HG02938 (cell line): ENCODE data around the gene GGCX.

Experiments used
- ATAC-seq: cut with Tn5 transposase; IDR thresholded peaks from one replicate; pipeline ENCODE4 v1.9.1; 2021; ENCODE audit warnings: mild to moderate bottlenecking, moderate library complexity; ENCODE audit not compliant: unreplicated experiment

GGCX gene

DNA sequence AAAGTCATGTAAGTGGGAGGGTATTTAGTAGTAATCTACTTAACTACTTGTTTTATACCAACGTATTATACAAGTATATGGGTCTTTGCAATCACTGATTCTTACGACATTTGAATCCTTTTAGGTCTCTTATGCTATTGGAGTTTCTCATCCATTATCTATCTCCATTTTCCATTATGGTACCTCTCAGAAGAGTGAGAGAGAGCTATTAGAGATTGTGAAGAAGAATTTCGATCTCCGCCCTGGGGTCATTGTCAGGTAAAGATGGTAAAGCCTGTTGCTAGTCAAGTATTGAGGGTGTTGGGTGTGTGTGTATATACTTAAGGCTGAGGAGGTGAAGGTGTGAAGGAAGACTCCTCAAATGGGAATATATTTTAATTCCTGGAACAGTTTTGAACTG, 18.5 kb downstream of the GGCX start:
- ATAC-seq: no peak

DNA sequence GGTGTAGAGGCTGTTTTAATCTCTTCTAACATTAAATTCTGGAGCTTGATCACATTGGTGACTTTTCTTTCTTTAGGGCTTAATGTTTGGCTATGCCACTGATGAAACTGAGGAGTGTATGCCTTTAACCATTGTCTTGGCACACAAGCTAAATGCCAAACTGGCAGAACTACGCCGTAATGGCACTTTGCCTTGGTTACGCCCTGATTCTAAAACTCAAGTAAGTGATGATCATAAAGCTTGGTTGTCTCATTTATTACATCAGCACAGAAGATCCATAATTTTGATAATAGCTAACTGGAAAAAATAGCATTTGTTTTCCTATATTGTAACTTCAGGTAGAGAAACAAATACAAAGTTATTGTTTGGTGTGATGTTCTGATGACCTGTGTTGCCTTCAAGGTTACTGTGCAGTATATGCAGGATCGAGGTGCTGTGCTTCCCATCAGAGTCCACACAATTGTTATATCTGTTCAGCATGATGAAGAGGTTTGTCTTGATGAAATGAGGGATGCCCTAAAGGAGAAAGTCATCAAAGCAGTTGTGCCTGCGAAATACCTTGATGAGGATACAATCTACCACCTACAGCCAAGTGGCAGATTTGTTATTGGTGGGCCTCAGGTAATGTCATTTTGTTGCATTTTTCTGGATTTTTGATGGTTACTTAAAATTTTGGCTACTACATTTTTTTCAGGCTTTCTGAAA, 19.4 kb downstream of the GGCX start:
- ATAC-seq: no peak

DNA sequence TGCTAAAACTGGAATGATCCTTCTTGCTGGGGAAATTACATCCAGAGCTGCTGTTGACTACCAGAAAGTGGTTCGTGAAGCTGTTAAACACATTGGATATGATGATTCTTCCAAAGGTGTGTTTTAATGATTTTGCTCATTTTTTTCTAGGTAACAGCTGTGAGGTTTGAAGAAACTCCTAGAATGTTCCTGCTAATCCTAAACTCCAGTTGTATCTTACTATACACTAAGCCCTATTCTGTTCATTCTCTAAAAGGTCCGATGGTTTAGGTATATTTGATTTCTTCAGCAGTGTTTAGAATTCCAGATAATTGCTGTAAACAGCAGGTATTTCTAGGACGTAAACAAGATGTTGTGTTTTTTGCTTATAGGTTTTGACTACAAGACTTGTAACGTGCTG, 20.0 kb downstream of the GGCX start:
- no peak for ATAC-seq

DNA sequence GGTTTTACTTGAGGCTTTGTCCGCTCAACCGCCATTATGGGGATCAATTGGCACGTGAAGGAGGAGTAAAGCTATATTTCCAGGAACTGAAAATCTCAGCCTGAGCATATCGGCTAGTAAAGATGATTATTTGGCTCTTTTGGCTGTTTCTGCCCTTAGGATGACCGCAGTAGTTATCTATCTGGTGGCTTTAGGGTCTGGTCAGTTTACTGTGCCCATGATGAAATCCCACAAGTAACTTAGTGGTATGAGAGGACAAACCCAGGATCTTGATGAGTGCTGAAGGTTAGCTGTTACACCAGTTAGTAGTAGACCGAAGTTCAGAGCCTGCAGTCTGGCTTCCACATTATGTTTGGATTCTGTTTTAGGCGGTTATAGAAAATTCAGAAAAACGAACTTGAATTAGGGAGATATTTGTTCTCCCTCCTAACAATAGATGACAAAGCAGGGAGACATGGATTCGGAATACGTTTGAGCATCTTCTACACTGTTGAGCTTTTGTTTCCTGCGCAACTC, 21.1 kb downstream of the GGCX start:
- no peak for ATAC-seq

DNA sequence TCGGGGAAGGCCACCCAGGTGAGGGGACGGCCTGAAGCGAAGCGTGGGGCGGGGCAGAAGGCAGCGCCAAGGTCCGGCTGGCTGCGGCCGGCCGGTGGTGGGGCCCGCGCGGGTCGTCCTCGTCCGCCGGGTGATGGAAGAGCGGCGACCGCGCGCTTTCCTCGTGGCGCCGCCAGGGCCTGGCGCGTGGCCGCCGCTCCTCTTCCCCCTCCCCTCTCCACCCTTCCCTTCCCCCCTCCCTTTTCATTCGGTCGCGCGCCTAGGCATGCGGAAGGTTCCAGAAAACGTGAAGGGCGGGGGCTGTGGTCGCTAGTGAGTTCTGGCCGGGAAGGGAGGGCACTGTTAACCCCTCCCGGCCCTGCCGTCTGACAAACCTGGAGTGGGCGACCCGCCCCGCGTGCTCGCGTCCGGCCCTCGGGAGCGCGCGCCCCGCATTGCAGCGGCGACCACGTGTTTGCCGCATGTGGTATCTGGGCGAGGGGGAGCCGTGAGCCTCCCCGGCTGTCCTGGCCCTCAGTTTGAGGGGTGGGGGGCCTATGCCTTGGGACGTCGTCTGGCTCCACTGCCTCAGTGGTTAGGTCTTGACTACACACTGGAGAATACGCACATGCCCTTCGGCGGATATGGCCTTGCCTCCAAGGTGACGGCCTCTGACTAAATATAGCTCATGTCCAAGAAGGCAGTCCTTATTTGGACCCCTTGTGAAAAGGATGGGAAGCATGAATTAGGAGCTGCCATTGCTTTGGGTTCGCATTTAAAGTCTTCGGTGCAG, 21.7 kb downstream of the GGCX start:
- peak; percentile 26 for ATAC-seq

DNA sequence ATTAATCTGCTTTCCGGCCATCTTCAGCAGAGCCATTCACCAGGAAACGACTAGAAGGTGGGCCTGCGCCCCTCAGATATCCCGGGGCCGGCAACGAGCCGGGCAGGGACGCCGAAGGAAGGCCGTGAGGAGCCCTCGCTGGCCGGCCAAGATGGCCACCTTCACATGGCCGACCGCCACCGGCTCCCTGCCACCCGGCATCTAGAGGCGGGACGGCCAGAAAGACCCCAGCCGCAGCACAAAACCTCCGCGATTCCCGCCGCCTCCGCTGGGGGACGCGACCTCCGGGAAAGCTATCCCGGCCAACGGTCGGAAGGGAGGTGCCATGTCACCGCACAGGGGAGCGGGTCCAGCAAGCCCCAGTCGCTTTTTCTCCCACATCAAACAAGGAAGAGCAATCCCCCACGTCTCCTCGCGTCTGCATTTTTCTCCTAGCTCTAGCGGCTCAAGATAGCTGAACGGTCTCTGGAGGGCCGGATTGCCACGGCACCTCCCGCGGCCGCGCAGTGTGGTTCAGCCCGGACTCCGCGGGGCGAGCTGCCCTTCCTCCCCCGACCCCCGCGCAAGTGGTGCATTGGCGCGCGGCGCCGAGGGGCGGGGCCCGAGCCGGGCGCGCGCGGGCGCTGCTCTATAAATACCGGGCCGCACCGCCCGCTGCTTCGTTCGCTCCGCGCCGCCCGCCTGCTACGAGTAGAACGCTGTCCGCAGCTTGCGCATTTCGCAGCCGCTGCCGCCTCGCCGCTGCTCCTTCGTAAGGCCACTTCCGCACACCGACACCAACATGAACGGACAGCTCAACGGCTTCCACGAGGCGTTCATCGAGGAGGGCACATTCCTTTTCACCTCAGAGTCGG, 22.6 kb downstream of the GGCX start, which contains the start of gene MAT2A:
TSS of gene MAT2A (plus strand) at position 662 of the 854 bp plus-strand sequence. CDS start at position 782, 120 bp downstream.
- peak; percentile 59 for ATAC-seq

DNA sequence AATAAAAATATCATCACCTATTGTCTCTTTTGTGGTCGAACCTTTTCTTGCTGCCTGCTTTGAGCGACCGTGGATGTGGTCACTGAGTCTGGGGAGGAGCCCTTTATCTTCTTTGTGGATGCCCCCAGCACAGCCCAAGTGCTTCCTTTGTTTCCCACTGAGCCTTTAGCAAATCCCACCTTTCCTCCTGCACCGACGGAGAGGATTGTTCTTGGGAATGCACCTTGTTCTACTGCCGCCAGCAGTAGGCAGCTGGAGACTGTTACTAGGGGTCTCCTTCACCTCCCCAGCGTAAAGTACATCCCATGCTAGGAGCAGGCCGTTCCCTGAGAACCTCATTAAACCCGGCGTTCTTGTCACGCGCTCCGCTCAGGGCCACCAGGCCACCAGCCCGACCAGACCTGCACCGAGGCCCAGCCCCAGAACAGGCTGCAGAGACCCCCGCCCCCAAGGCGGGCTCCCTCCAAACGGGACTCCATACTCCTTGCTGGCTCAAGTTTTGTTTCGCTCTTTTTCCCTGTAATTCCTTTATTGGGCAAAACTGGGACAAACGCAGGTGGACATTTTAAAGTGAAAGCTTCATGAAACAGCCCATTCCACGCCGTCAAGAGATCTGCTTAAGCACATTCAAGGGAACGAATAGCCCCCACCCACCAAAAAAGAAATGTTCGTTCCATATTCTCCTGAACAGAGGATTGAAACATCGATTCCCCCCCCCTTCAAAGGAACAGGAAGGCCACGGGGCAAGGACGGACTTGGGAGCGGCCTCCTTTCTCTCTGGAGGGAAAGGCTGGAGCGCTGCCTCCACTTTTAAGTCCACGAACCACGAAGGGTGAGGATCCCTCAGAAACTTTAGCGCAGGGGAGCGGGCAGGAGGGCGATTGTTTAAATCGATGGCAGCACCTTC, 23.4 kb downstream of the GGCX start:
- no peak for ATAC-seq

DNA sequence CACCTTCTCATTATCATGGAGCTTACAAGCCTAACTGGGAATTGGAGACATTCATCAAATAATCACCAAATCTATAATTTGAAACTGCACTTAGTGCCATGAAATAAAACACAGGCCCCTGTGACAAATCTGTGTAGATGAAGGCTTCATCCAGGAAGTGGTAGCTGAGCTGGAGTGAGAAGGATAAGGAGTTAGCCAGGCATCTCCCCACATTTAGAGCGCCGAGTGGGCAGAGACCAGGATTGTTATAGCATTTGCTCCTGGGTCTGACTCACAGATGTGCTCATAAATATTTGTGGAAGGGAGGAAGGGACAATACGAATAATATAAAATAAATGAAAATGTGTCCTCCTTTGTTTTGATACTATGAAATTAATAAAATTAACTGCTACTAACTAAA, 24.8 kb downstream of the GGCX start:
- no peak for ATAC-seq

DNA sequence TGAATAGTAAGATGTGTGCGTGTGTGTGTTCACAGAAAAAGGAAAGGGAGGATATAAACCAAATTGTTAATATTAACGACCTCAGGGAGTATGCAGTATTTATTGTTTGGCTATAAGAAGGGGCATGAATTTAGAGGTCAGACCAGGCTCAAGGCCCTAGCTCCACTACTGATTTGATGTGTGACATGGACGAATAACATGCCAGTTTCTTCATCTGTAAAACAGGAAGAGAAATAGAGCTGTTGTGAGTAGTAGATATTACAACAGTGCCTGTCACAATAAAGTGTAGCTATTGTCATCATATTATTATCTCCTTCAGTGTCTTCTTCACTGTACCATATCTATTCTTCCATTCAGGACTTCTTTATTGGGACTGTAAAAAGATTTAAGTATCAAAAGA, 26.4 kb downstream of the GGCX start:
- no peak for ATAC-seq

DNA sequence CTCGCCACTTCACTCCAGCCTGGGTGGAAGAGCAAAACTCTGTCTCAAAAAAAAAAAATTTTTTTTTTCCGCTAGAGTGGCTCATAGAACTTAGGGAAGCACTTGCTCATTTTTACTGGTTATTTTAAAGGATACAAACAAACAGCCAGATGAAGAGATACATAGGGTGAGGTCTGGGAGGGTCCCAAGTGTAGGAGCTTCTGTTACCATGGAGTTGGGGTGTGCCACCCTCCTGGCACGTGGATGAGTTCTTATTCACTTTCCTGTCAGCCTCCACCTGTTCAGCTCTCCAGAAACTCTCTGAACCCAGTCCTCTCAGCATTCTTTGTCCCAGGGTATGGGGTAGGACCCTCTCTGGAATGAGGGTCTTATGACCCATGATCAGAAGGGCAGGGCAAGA, 27.2 kb downstream of the GGCX start:
- no peak for ATAC-seq

DNA sequence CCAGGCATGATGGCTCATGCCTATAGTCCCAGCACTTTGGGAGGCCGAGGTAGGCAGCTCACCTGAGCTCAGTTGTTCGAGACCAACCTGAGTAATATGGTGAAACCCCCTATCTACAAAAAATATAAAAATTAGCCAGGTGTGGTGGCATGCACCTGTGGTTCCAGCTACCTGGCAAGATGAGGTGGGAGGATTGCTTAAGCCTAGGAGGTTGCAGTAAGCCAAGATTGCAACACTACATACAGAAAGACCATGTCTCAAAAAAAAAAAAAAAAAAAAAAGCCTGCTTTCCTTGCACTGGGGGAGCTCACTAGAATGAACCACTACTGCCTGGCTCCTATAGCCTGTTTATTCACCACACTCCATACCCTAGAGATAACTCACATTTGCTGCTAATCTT, 29.7 kb downstream of the GGCX start:
- ATAC-seq: no peak

DNA sequence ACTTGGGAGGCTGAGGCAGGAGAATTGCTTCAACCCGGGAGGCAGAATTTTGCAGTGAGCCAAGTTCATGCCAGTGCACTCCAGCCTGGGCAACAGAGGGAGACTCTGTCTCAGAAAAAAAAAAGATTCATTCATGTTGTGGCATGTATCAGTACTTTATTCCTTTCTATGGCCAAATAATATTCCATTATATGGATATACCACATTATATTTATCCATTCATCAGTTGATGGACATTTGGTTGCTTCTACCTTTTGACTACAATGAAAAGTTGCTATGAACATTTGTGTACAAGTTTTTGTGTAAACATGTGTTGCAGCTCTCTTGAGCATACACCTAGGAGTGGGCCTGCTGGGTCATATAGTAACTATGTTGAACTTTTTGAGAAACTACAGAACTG, 31.5 kb downstream of the GGCX start:
- no peak for ATAC-seq

DNA sequence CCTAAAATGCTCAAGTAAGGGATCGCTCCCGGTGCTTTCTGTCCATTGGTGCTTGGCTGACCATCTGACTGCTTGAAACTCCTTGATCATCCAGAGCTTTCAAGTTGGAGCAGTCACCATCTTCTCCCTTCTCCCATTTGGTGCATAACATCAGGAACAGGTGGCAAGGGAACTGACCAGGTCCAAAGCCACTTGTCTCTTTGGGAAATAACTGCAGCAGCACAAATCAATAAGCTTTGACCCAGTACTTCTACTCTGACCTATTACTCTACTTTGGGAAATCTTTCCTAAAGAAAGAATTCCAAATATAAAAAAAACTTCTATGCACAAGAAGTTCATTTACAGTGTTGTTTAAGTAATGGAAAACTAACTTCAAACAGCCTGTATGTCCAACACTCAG, 32.9 kb downstream of the GGCX start:
- no peak for ATAC-seq

DNA sequence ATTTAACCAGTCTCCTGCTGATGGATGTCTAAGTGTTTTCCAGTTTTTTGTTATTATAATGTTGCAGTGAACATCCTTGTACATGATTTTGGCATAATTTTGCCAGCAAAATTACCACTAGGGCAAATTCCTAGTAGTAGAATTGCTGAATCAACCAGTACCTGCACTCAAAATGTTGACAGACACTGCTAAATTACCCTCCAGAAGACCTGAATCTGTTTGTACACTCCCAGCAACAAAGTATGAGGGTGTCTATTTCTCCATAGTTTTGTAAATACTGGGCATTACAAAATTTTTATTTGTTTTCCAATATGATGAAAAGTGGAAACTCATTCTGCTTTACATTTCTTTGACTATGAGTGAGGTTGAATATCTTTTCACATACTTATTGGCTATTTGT, 33.5 kb downstream of the GGCX start:
- no peak for ATAC-seq

DNA sequence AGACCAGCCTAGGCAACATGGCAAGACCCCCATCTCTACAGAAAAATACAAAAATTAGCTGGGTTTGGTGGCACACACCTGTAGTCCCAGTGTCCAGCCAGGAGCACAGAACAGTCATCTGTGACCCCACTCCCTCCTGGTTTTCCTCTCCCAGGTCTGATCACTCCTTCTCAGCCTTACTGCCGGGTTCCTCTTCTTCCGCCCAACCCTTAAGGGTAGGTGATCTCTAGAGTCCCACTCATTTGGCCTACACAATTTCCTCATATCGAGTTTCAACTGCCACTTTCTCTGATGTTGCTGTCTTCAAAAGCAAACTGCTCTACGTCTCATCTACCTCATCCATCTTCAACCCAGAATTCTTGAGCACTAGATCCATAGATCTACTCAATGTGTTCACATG, 35.7 kb downstream of the GGCX start:
- ATAC-seq: no peak

DNA sequence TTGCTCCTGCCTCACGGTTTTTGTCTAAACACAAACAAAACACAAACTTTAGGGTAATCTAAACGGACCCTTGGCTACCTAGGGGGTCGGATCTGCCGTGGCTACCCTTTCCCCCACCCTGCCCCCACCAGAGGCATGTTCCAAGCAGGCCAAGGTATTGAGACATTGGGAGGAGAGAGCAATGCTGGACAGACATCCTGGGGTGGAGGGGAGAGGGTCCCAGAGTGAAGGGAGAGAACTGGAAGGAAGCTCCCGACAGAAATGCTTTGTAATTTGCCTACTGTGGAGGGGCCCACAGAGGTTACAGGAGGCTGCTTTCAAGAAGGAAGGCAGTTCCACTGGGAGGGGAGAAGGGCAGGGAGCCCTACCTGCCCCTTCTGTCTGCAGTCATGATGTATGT, 36.3 kb downstream of the GGCX start:
- ATAC-seq: no peak

DNA sequence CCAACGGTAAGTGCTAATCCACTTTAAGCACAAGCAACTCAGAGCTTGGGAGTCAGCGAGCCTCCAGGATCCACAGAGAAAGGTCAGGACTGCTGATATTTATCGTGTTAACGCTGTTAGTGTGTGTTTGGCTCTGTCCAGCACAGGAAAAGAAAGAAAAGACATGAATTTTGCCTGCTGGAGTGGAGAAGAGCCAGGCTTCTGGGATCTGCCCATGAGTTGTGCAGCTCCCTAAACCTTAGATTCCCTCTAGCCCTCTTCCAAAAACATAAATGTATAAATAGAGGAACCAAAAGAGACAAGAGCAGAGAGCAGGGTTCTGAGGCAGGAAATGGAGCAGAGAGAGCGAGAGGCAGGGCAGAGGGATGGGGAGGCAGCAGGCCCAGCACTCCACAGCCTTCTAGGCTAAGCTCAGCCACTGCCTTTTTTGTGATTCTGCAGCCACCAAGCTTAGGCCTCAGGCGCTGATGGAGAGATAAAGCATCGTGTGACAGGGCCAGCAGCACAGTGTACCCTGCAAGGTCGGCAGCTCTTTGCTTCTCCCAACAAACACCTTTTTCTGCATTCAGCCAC, 36.9 kb downstream of the GGCX start:
- no peak for ATAC-seq

DNA sequence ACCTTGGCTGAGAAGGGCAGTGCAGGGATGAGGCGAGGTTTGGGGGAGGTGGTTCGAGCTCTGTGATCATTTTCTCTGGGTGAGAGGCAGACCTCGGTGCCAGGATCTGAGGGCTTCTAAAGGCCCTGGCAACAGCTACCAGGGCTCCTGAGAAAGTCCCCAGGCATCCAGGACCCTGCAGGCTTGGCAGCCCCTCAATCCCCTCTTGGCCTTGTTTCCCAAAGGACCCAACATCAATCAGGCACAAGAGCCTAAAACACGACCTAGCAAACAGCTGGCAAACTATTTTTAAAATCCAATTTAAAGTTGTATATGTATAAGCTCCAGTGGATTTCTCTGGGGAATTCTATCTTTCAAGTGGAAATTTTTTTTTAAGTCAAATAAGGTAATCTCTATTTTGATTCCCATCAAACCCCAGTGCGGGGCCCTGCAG, 37.4 kb downstream of the GGCX start:
- no peak for ATAC-seq

DNA sequence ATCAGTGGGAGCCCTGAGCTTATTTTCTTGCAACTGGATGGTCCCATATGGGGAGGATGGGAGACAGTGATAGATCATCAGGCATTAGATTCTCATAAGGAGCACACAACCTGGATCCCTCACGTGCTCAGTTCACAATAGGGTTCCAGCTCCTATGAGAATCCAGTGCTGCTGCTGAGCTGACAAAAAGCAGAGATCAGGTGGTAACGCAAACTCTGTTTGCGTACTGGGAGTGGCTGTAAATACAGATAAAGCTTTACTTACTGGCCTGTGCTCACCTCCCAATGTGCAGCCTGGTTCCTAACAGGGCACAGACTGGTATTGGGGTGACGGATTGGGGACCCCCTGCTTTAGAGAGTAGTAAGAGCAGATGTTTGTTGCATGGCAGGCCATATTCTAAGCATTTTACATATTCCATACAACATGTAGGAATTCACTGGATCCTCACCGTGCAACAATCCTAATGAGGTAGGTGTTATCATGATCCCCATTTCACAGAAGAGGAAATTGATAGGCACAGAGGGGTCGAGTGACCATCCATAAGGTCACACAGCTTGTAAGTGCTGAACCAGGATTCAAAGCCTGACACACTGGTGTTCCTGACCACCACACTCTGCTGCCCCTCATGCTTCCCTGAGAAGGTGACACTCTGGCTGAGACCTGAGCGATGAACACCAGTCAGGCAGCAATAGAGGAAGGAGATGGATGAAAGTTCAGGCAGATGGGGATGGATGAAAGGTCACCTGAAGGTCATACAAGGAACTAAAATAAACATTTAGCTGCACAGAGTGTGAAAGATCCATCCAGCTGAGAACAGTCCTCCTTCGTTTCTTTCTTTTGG, 38.0 kb downstream of the GGCX start:
- ATAC-seq: no peak
